ENCODE results near the gene OTOG. TPM values are rescaled to one million over a fixed set of nuclear protein-coding genes. Genes with fewer than 3 reads are reported as not detected.

Gene OTOG
- total and polyA plus RNA-seq, 2 of the 8 experiments (the other 6 are each of a cell fraction or from before 2014, with no cell fraction given), result 0.41 to 1.5 TPM

DNA sequence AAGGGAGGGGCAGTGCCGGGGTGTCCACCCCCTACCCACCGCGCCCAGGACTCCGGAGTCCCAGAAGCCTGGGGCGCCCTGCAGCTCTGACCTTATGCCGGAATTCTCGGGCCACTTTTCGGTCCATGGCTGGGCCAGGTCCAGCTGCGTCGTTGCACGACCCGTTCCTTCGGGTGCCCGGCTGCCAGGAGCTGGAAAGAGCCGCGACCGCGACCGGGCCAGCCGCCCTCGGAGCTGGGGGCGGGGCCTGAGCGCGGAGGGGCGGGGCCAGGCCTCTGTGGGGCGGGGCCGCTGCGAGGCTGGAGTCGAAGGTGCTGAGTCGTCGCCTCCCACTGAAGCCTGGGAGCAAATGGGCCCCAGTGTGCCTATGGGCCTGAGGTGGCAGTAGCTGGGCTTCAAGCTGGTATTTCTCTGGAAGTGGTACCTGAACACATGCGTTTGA, 2.9 kb upstream of the OTOG start, which contains the start of gene USH1C:
Gene USH1C (minus strand): TSS at position 236 of the 442 bp plus-strand sequence. CDS start 109 bp downstream, at position 127.
- H3K9ac ChIP-seq (replicated peaks in 1 of 4; ENCODE audit: extremely low read depth in 1 of 4, low read depth in 3 of 4, low read length in 3 of 4), result 0 out of 7 replicates have a peak within 1 kb of the TSS, but pooled peaks of 1 of the 4 experiments have one; percentile 20
- H3K27me3 ChIP-seq (replicated peaks in 1 of 4; ENCODE audit: control insufficient read depth in 3 of 4, extremely low read depth in 1 of 4, insufficient read depth in 3 of 4, low read length in 3 of 4), result peaks cover 0 to 24% (median 8%) of the 10 kb centered on the region in 4 experiments; a peak in 4 of 7 replicates
- peak within 1 kb of the TSS; percentile 61; the same call in 1 of the 2 replicates for H2AFZ ChIP-seq (ENCODE audit: low read length)
- no peak within 1 kb of the TSS for H2BK120ac ChIP-seq (replicated peaks; ENCODE audit: low read depth, low read length)
- no peaks in the 10 kb centered on the region for H3K9me3 ChIP-seq (ENCODE audit: insufficient read depth in 2 of 2, low read depth in 1 of 2, low read length in 1 of 2)
- H3K27ac ChIP-seq (ENCODE audit: low read depth, low read length), result no peak within 1 kb of the TSS
- H2BK15ac ChIP-seq (ENCODE audit: low read length), result 0 out of 2 replicates have a peak within 1 kb of the TSS, but pooled peaks have one; percentile 46
- H3K56ac ChIP-seq (replicated peaks; ENCODE audit: insufficient read length, low read depth, low read length), result no peak within 1 kb of the TSS
- H3K23me2 ChIP-seq (ENCODE audit: low read depth, low read length), result peaks cover 10% of the 10 kb centered on the region
- FAIRE-seq, result no peak
- peak within 1 kb of the TSS; percentile 71; the same call in 1 of the 2 replicates for H4K8ac ChIP-seq (ENCODE audit: extremely low read depth, insufficient read depth, low read length)
- H2BK20ac ChIP-seq (ENCODE audit: low read length), result no peak within 1 kb of the TSS
- H3K79me1 ChIP-seq (ENCODE audit: low read depth, low read length), result no peaks in the 10 kb centered on the region
- peak within 1 kb of the TSS; percentile 60 for H3K18ac ChIP-seq (ENCODE audit: extremely low read depth, low read length)
- peaks cover 6 to 20% (median 9%) of the 10 kb centered on the region in 4 experiments for H3K4me1 ChIP-seq (replicated peaks in 1 of 4; ENCODE audit: control insufficient read depth in 3 of 4, insufficient read depth in 4 of 4, low read length in 3 of 4)
- 0 out of 2 replicates have a peak within 1 kb of the TSS, but pooled peaks have one; percentile 44 for H2BK5ac ChIP-seq (ENCODE audit: low read depth, low read length)
- H3K79me2 ChIP-seq (ENCODE audit: control insufficient read depth in 1 of 2, insufficient read depth in 2 of 2, low read length in 2 of 2), result no peaks in the 10 kb centered on the region
- H3K4me2 ChIP-seq (ENCODE audit: insufficient read depth in 1 of 2, low read depth in 2 of 2, low read length in 2 of 2), result peak within 1 kb of the TSS; percentile 58 to 70
- CTCF ChIA-PET (ENCODE audit: partially characterized antibody), result interaction anchor here (0.8 to 3.9 kb wide), 12 partner anchors 10 to 187 kb away, joined by 3 to 21 read pairs (median 5); partner anchors contain the start of gene KCNJ11
- no peak within 1 kb of the TSS for H3K14ac ChIP-seq (ENCODE audit: insufficient read length)
- POLR2A ChIA-PET (ENCODE audit: partially characterized antibody), result interaction anchor here (0.6 kb wide), 2 partner anchors 16 to 660 kb away, joined by 3 read pairs; no protein-coding TSS in a partner anchor
- DNase-seq (ENCODE audit: low read depth in 1 of 2, low spot score in 2 of 2), result peak in 1 of 2 experiments; percentile 95
- peak within 1 kb of the TSS; percentile 50 to 77 (median 62) for H3K4me3 ChIP-seq (ENCODE audit: extremely low read depth in 1 of 4, insufficient read depth in 2 of 4, low read depth in 3 of 4, low read length in 4 of 4)
- H3K23ac ChIP-seq (ENCODE audit: insufficient read length), result no peak within 1 kb of the TSS
- H3K4ac ChIP-seq (replicated peaks; ENCODE audit: insufficient read length, low read depth, low read length), result no peak within 1 kb of the TSS
- H2AK5ac ChIP-seq (ENCODE audit: low read depth, low read length), result no peak within 1 kb of the TSS
- no peaks in the 10 kb centered on the region for H3K36me3 ChIP-seq (ENCODE audit: control insufficient read depth in 2 of 4, insufficient read depth in 4 of 4, low read length in 3 of 4)
- 0 out of 2 replicates have a peak within 1 kb of the TSS, but pooled peaks have one; percentile 18 for H2BK12ac ChIP-seq (ENCODE audit: low read depth, low read length)
- no peak within 1 kb of the TSS for H4K5ac ChIP-seq (ENCODE audit: insufficient read length, low read depth, low read length)
- H4K91ac ChIP-seq (replicated peaks; ENCODE audit: insufficient read length, low read length), result no peak within 1 kb of the TSS
- 0 out of 2 replicates have a peak, but pooled peaks have one; percentile 36 for TF ChIP-seq TAF1 (IDR thresholded peaks at IDR 0.05; ENCODE audit: low read depth, low read length)
- TF ChIP-seq RFX5 (IDR thresholded peaks at IDR 0.05; ENCODE audit: borderline replicate concordance, low read depth, low read length), result no peak
- TF ChIP-seq KDM4A (IDR thresholded peaks at IDR 0.05; ENCODE audit: low read depth, low read length, severe bottlenecking), result peak; percentile 68
- WGBS, 2 experiments (ENCODE audit: extremely low coverage in 1 of 2, insufficient coverage in 1 of 2, insufficient read length in 1 of 2, insufficient replicate concordance in 2 of 2, low coverage in 1 of 2, low lambda C conversion rate in 2 of 2, missing lambda C conversion rate in 1 of 2), result 5% methylated on average over 27 of the region's 32 CpGs; no CpG with 5 or more reads in 1 of the 2 experiments
- H4K20me1 ChIP-seq (replicated peaks in 1 of 2; ENCODE audit: control insufficient read depth in 1 of 2, insufficient read depth in 2 of 2, low read length in 2 of 2), result no peaks in the 10 kb centered on the region
